Measurements from ENCODE around the gene SRRM5. TPM values are rescaled to one million over a fixed set of nuclear protein-coding genes. Genes with fewer than 3 reads are reported as not detected.
"Not testable (repeated sequence)": the region's sequence is repeated elsewhere in the genome, so short reads cannot be mapped to it uniquely, and the experiment has no call there.

Gene SRRM5
- total RNA-seq, 3 donors from 2014 or later (not counting 1 experiment from before 2014, with no cell fraction given): 0.24 to 0.75 (median 0.50) TPM

DNA sequence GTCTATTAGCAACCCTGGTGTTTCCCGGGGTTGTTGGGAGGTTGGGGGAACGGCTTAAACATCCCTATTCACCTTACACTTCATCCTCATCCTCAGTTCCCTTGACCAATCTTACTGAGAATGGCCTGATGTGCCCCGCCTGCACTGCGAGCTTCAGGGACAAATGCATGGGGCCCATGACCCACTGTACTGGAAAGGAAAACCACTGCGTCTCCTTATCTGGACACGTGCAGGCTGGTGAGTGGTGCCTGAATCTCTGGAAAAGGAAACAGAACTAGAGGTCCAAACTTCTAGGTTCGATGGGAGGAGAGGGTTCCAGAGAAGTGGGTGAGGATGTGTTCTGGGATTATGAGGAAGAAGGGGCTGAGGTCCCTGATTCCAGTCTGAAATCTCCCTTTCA lies 30.4 kb upstream of the SRRM5 start:
- H3K27me3 ChIP-seq (ENCODE audit: control insufficient read depth, insufficient read depth, low read length): no peaks in the 10 kb centered on the region
- intact Hi-C loops (cut with micrococcal nuclease): no loop called here
- no peaks in the 10 kb centered on the region for H3K36me3 ChIP-seq (ENCODE audit: control insufficient read depth, insufficient read depth, low read length)
- TF ChIP-seq, protein P1, sequence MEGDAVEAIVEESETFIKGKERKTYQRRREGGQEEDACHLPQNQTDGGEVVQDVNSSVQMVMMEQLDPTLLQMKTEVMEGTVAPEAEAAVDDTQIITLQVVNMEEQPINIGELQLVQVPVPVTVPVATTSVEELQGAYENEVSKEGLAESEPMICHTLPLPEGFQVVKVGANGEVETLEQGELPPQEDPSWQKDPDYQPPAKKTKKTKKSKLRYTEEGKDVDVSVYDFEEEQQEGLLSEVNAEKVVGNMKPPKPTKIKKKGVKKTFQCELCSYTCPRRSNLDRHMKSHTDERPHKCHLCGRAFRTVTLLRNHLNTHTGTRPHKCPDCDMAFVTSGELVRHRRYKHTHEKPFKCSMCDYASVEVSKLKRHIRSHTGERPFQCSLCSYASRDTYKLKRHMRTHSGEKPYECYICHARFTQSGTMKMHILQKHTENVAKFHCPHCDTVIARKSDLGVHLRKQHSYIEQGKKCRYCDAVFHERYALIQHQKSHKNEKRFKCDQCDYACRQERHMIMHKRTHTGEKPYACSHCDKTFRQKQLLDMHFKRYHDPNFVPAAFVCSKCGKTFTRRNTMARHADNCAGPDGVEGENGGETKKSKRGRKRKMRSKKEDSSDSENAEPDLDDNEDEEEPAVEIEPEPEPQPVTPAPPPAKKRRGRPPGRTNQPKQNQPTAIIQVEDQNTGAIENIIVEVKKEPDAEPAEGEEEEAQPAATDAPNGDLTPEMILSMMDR (IDR thresholded peaks at IDR 0.05): no peak
- Mint-ChIP-seq H3K36me3 (no peaks in the 10 kb centered on the region), H3K9me3 (no peaks in the 10 kb centered on the region), H3K4me3 (peak overlapping the region; percentile 21), H3K4me1 (peaks cover 19 to 24% of the 10 kb centered on the region in 2 donors), H3K27ac (peak overlapping the region in 1 of 2 donors; percentile 48), H3K27me3 (ENCODE audit: low read depth in 2 of 2) (peaks cover 0 to 6% of the 10 kb centered on the region in 2 donors)
- DNase-seq: no peak
- no peak for ATAC-seq
- no peak overlapping the region for H3K27ac ChIP-seq (ENCODE audit: low read length)
- peaks cover 26% of the 10 kb centered on the region for H3K4me1 ChIP-seq (ENCODE audit: control insufficient read depth, insufficient read depth, low read length)
- no peak overlapping the region for H3K4me3 ChIP-seq (ENCODE audit: low read length)
- whole genome bisulfite sequencing (ENCODE audit: insufficient coverage): 67% methylated on average over 6 of the region's 7 CpGs
- H3K9me3 ChIP-seq (ENCODE audit: control insufficient read depth, insufficient read depth, low read length): no peaks in the 10 kb centered on the region

DNA sequence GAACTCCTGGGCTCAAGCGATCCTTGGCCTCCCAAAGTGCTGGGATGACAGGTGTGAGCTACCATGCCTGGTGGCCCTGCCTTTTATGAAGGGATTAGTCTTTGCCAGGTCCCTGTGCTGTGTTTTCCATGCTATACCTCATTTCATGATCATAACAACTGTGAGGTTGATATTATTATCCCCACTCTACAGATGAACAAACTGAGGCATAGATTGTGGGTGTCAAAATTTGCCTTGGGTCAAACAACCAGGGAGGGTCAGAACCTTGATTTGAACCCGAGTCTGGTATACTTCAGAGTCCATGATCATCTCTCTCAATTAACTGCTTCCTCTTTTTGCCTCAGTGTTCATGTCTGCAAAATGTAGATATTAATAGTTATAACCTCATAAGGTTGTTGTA lies 29.4 kb upstream of the SRRM5 start:
- TF ChIP-seq, protein P1 (IDR thresholded peaks at IDR 0.05): no peak
- Histone ChIP-seq H3K27me3 (ENCODE audit: control insufficient read depth, insufficient read depth, low read length) (no peaks in the 10 kb centered on the region), H3K4me1 (ENCODE audit: control insufficient read depth, insufficient read depth, low read length) (peaks cover 26% of the 10 kb centered on the region), H3K27ac (ENCODE audit: low read length) (no peak overlapping the region), H3K9me3 (ENCODE audit: control insufficient read depth, insufficient read depth, low read length) (no peaks in the 10 kb centered on the region), H3K4me3 (ENCODE audit: low read length) (no peak overlapping the region), H3K36me3 (ENCODE audit: control insufficient read depth, insufficient read depth, low read length) (no peaks in the 10 kb centered on the region)
- no peak overlapping the region for H3K4me3 Mint-ChIP-seq
- H3K36me3 Mint-ChIP-seq: no peaks in the 10 kb centered on the region
- peaks cover 18 to 21% of the 10 kb centered on the region in 2 donors for H3K4me1 Mint-ChIP-seq
- ATAC-seq (no peak), DNase-seq (no peak)
- no peaks in the 10 kb centered on the region for H3K9me3 Mint-ChIP-seq
- intact Hi-C loops (cut with micrococcal nuclease): no loop called here
- H3K27me3 Mint-ChIP-seq (ENCODE audit: low read depth in 2 of 2): peaks cover 0 to 6% of the 10 kb centered on the region in 2 donors
- WGBS (ENCODE audit: insufficient coverage): 87% methylated on average over 1 of the region's 2 CpGs
- H3K27ac Mint-ChIP-seq: peak overlapping the region; percentile 23 to 48

DNA sequence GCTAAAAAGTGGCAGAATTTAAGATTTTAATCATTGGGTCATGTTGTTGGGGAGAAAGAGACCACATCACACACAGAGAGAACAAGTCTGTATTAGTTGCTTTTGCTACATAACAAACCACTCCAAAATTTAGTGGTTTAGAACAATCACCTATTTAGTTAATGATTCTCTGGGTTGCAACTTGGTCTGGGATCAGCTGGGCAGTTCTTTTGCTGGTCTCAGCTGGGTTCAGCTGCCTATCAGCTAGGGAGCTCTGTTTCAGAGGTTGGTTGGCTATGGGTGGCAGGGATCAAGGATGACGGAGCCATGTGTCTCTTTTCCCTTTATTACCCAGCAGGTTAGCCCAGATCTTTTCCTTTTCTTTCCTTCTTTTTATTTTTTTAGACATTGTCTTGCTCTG lies 27.4 kb upstream of the SRRM5 start:
- no peaks in the 10 kb centered on the region for H3K9me3 ChIP-seq (ENCODE audit: control insufficient read depth, insufficient read depth, low read length)
- 100% methylated on average over 1 of the region's 1 CpG for WGBS (ENCODE audit: insufficient coverage)
- no peak overlapping the region for H3K4me3 ChIP-seq (ENCODE audit: low read length)
- H3K27ac ChIP-seq (ENCODE audit: low read length): no peak overlapping the region
- no peak overlapping the region for H3K4me3 Mint-ChIP-seq
- peak overlapping the region; percentile 78 to 84 for H3K27ac Mint-ChIP-seq
- H3K36me3 ChIP-seq (ENCODE audit: control insufficient read depth, insufficient read depth, low read length): no peaks in the 10 kb centered on the region
- TF ChIP-seq, protein P1 (IDR thresholded peaks at IDR 0.05): no peak
- ATAC-seq (peak in 2 of 3 donors; percentile 14 to 37), DNase-seq (no peak)
- H3K4me1 Mint-ChIP-seq: peaks cover 17 to 26% of the 10 kb centered on the region in 2 donors
- intact Hi-C loops (cut with micrococcal nuclease): no loop called here
- H3K27me3 ChIP-seq (ENCODE audit: control insufficient read depth, insufficient read depth, low read length): no peaks in the 10 kb centered on the region
- no peaks in the 10 kb centered on the region for H3K27me3 Mint-ChIP-seq (ENCODE audit: low read depth in 2 of 2)
- H3K36me3 Mint-ChIP-seq: no peaks in the 10 kb centered on the region
- no peaks in the 10 kb centered on the region for H3K9me3 Mint-ChIP-seq
- H3K4me1 ChIP-seq (ENCODE audit: control insufficient read depth, insufficient read depth, low read length): peaks cover 26% of the 10 kb centered on the region

DNA sequence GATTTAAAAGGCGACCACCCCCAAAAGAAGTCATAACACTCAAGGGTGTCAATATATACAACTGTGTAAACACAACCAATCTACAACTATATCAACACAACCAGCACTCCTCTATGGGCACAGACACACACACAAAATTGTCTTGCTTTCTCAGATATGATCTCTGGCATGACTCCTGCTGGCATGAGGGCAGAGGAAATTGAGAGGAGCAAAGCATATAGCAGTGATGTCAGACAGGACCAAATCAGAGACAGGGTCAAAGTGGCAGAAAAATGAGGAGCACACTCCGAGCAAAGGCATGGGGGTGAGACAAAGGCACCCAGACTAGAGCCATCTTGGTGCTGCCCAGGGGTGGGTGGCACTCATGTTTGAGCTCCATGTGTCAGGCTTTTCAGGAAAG lies 25.5 kb upstream of the SRRM5 start:
- TF ChIP-seq, protein P1 (IDR thresholded peaks at IDR 0.05): no peak
- Mint-ChIP-seq H3K36me3 (no peaks in the 10 kb centered on the region), H3K9me3 (no peaks in the 10 kb centered on the region), H3K4me1 (peaks cover 10 to 30% of the 10 kb centered on the region in 2 donors), H3K27ac (no peak overlapping the region), H3K4me3 (no peak overlapping the region), H3K27me3 (ENCODE audit: low read depth in 2 of 2) (no peaks in the 10 kb centered on the region)
- Histone ChIP-seq H3K9me3 (ENCODE audit: control insufficient read depth, insufficient read depth, low read length) (no peaks in the 10 kb centered on the region), H3K36me3 (ENCODE audit: control insufficient read depth, insufficient read depth, low read length) (peaks cover 2% of the 10 kb centered on the region), H3K4me1 (ENCODE audit: control insufficient read depth, insufficient read depth, low read length) (peaks cover 11% of the 10 kb centered on the region), H3K4me3 (ENCODE audit: low read length) (no peak overlapping the region), H3K27ac (ENCODE audit: low read length) (no peak overlapping the region), H3K27me3 (ENCODE audit: control insufficient read depth, insufficient read depth, low read length) (no peaks in the 10 kb centered on the region)
- no peak for DNase-seq
- 79% methylated on average over 2 of the region's 2 CpGs for WGBS (ENCODE audit: insufficient coverage)
- intact Hi-C loops (cut with micrococcal nuclease): no loop called here
- ATAC-seq: no peak

DNA sequence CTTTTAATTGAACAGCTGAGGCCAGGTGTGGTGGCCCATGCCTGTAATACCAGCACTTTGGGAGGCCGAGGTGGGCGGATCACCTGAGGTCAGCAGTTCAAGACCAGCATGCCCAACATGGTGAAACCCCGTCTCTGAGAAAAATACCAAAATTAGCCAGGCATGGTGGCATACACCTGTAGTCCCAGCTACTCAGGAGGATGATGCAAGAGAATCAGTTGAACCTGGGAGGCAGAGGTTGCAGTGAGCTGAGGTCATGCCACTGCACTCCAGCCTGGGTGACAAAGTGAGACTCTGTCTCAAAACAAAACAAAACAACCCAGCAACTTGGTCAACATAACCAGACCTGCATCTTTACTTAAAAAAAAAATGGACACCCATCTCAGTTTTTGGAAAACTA lies 24.9 kb upstream of the SRRM5 start:
- H3K27ac Mint-ChIP-seq; H3K27me3 ChIP-seq (ENCODE audit: control insufficient read depth, insufficient read depth, low read length); ATAC-seq; H3K4me3 Mint-ChIP-seq; H3K36me3 Mint-ChIP-seq; H3K27ac ChIP-seq (ENCODE audit: low read length); intact Hi-C loops (cut with micrococcal nuclease); DNase-seq; H3K36me3 ChIP-seq (ENCODE audit: control insufficient read depth, insufficient read depth, low read length); H3K9me3 ChIP-seq (ENCODE audit: control insufficient read depth, insufficient read depth, low read length); H3K9me3 Mint-ChIP-seq; H3K27me3 Mint-ChIP-seq (ENCODE audit: low read depth in 2 of 2); H3K4me1 ChIP-seq (ENCODE audit: control insufficient read depth, insufficient read depth, low read length); H3K4me3 ChIP-seq (ENCODE audit: low read length): not testable (repeated sequence)
- peaks cover 10 to 30% of the 10 kb centered on the region in 2 donors for H3K4me1 Mint-ChIP-seq
- 93% methylated on average over 3 of the region's 3 CpGs for WGBS (ENCODE audit: insufficient coverage)
